SK-MEL-5 (cell line): ENCODE data around the gene PPP6R1. TPM values are rescaled to one million over a fixed set of nuclear protein-coding genes. Genes with fewer than 3 reads are reported as not detected.

ENCODE experiments used
- DNase-seq: peaks from one replicate; pipeline ENCODE4 v3.0.0-alpha.2; 2016; ENCODE audit warnings: low read depth, low spot score
- in situ Hi-C: cut with HindIII; loops from 2 replicates; pipeline ENCODE4 v1.10.0; 2016; ENCODE audit warnings: low sequenced_read_pairs, high pct_unique_total_duplicates, low pct_unique_long_range_greater_than_20kb
- total RNA-seq: library from RNA; depleted of rRNA; stranded (reverse); fragments of >200 nt; shearing (Covaris generic); gene quantifications from 2 replicates; pipeline ENCODE4 v1.2.3, GENCODE V29; 2014

Gene PPP6R1
- total RNA-seq, 1 experiment from 2014 or later: 33.7 TPM

GRCh38 chr19:55250262-55251036, 8.4 kb downstream of the PPP6R1 start:
- no peak for DNase-seq
- in situ Hi-C loops: no loop called here

- in situ Hi-C loops: no loop called here
- DNase-seq: no peak
These were observed 9.0 kb downstream of the PPP6R1 start for GRCh38 chr19:55249841-55250240.

- in situ Hi-C loops: no loop called here
- DNase-seq: no peak
These were observed 10.1 kb downstream of the PPP6R1 start for GRCh38 chr19:55248704-55249103.

DNA sequence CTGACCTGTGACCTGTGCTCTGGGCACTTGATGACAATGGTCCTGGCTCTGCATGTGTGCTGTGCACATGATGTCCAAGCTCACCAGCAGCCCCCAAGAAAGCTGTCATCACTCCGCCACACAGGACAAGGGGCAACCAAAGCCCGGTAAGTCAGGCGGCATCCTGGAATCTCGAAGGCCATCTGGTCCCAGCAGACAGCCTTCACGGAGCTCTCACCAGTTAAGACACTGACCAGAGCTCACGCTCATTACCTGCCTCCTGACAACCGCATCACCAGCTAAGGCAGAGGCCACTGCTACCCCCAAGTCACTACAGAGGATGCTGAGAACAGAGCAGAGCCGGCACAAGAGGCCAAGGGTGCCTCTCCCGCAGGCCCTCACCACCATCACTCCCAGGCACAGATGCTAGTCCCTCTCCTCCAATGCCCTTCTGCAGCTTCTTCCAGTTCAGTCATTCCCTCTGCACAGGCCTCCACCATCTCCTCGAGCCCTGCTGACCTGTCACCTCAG, 10.6 kb downstream of the PPP6R1 start:
- in situ Hi-C loops: no loop called here
- no peak for DNase-seq

- in situ Hi-C loops: no loop called here
These were observed 11.2 kb downstream of the PPP6R1 start for GRCh38 chr19:55247621-55248099.

GRCh38 chr19:55246462-55247451, 12.1 kb downstream of the PPP6R1 start:
- DNase-seq: no peak
- in situ Hi-C loops: no loop called here

More at GRCh38 chr19:55247621-55248099, 11.2 kb downstream of the PPP6R1 start:
- no peak for DNase-seq

DNA sequence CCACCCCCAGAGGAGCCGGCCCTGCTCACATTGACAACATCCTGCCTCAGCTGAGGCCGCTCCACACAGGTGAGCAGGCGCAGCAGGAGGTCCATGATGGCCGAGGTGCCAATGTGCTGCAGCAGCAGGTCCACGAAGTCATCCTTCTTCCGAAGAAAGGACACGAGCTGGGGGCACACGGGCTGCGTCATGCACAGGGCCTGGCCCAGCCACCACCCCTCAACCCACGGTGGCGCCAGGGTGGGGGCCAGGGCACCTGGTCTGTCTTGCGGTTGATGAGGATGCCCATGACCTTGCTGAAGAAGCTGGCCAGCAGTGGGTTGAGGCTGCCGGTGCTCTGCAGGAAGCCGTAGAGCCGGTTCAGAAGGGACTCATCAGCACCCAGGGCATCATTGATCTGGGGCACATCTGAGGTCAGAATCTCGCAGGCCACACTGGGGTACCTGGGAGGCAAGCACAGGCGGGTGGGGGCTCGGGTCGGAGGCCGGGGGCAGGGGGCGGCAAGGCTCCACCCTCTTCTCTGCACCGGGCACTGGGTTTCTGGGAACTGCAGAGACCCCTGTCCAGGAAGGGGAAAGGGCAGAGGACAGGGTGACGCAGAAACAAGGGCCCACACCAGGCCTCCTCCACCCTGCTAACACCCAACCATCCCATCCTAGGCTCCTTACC, 13.4 kb downstream of the PPP6R1 start:
- no peak for DNase-seq
- in situ Hi-C loops: no loop called here

GRCh38 chr19:55244004-55244680, 14.7 kb downstream of the PPP6R1 start:
- DNase-seq: no peak
- in situ Hi-C loops: no loop called here

GRCh38 chr19:55242517-55242916, 16.3 kb downstream of the PPP6R1 start:
- no peak for DNase-seq

GRCh38 chr19:55241935-55242464, 16.8 kb downstream of the PPP6R1 start:
- no peak for DNase-seq
- in situ Hi-C loops: no loop called here

More at GRCh38 chr19:55242517-55242916, 16.3 kb downstream of the PPP6R1 start:
- in situ Hi-C loops: no loop called here

DNA sequence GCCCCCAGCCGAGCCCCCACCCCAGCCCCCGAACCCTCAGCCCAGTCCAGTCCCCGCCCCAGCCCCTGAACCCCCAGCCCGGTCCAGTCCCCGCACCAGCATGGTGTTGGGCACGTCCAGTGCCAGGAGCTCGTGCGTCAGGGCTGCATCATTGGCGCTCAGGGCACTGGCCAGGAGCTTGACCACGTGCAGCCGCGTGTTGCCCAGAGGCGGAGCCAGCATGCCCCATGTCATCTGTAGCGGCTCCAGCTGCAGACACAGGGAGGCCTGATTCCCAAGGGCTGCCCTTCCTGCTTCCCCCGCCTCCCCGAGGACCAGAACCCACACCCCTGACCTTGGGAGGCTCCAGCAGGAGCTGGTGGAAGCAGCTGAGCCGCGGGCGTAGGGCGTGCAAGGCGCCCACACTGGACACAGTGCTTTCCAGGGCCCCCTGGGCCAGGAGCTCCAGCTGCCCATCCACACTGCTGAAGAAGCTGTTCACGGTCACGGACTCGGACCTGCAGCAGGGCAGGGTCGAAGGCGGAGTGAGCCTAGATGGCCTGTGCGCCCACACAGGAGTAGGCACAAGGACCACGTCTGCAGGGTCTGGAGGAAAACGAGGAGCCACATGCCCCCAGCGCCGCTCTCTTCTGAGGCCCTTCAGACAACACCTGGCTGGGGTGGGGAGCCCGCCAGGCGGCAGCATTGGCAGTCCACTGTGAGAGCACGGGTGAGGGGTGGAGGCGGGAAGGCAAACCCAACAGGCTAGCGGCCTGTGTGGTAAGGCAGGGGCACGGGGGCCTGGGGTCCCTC, 17.5 kb downstream of the PPP6R1 start:
- in situ Hi-C loops: no loop called here
- DNase-seq: peak; percentile 46

DNA sequence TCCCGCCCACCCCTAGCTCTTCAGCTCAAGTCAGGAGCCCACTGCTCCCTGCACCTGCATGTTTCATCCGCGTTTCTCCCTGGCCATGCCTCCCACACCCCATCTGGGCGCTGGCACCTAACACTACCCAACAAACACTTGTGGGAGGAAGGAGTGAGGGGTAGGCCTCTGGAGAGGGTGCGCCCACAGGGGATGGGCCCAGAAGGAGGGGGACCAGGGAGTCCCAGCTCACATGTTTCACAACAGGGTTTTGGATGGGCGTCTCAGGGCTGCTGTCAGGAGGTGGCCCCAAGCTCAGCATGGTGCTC, 18.1 kb downstream of the PPP6R1 start:
- no peak for DNase-seq
- in situ Hi-C loops: no loop called here

DNA sequence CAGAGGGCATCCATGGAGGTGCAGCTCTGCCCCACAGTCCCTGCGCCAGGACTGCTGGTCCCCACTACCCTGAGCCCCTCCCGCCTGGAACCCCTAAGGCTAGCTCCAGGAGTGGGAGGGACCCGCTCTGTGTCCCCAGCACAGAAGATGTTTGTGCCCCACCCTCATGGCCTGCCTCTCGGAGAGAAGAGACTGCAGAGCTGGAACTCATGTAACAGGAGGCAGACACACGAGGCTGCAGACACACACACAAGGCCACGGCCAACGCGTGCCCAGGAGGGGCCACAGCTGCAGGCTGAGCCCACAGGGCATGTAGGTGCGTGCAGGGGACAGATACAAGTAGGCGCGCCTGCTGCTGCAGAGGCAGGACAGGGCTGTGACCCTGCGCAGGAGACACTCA, 19.8 kb downstream of the PPP6R1 start:
- no peak for DNase-seq

DNA sequence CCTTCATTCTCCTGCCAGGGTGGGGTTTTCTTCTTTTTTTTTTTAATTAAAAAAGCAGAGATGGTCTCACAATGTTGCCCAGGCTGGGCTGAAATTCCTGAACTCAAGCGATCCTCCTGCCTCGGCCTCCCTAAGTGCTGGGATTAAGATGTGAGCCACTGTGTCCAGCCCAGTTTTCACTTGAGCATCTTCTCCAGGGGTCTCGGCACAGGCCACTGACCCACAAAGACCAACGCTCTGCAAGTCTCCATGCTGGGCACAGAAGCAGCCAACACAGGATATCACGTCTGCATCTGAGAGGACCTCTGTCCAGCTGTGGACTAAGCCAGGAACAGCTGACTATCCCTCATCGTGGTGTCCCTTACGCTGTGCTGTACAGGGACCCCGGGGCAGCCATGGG, 20.8 kb downstream of the PPP6R1 start:
- in situ Hi-C loops: no loop called here

More for the DNA sequence above, 19.8 kb downstream of the PPP6R1 start:
- in situ Hi-C loops: no loop called here

GRCh38 chr19:55232986-55233385, 25.8 kb downstream of the PPP6R1 start:
- in situ Hi-C loops: no loop called here
- DNase-seq: no peak

More for the DNA sequence above, 20.8 kb downstream of the PPP6R1 start:
- no peak for DNase-seq

DNA sequence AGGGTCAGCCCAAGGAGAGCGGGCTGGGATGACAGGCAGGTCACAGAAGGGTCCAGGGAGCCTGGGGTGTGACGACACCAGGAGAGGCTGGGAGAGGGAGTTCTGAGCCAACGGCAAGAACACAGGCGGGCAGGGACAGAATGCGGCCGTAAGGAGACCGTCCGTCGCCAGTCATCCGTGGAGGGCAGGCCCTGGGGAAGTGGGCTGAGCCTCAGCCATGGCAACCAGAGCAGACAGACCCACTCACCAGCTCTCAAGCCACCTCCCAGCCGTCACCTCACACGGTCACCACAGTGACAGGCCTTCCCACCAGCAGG, 26.6 kb downstream of the PPP6R1 start:
- DNase-seq: no peak
- in situ Hi-C loops: no loop called here
